HG02642 (cell line): ENCODE measurements around the gene SLCO1B1.
"Not testable (repeated sequence)": the region's sequence is repeated elsewhere in the genome, so short reads cannot be mapped to it uniquely, and the experiment has no call there.

Source experiments
- ATAC-seq: cut with Tn5 transposase; IDR thresholded peaks from one replicate; pipeline ENCODE4 v1.9.1; 2021; ENCODE audit warnings: mild to moderate bottlenecking; ENCODE audit not compliant: unreplicated experiment, poor library complexity

Gene SLCO1B1

GRCh38 chr12:21130998-21131397, at the start of gene SLCO1B1:
TSS of gene SLCO1B1 (plus strand) at chr12:21131194. CDS start at chr12:21141575, 10,381 bp downstream.
- ATAC-seq: no peak

- not testable (repeated sequence) for ATAC-seq
Measured at GRCh38 chr12:21084753-21085152, 46.2 kb upstream of the SLCO1B1 start.

GRCh38 chr12:21111732-21112131, 19.3 kb upstream of the SLCO1B1 start:
- ATAC-seq: no peak

- ATAC-seq: no peak
Measured at GRCh38 chr12:21113266-21113665, 17.7 kb upstream of the SLCO1B1 start.

- ATAC-seq: no peak
Measured at GRCh38 chr12:21117995-21118394, 13.0 kb upstream of the SLCO1B1 start.

- no peak for ATAC-seq
Measured at GRCh38 chr12:21118760-21119159, 12.2 kb upstream of the SLCO1B1 start.

GRCh38 chr12:21129351-21129750, 1.6 kb upstream of the SLCO1B1 start:
- ATAC-seq: no peak

- no peak for ATAC-seq
Measured at GRCh38 chr12:21129906-21130305, 1.1 kb upstream of the SLCO1B1 start.

GRCh38 chr12:21137318-21137999, 6.5 kb downstream of the SLCO1B1 start:
- not testable (repeated sequence) for ATAC-seq

GRCh38 chr12:21138016-21138415, 7.0 kb downstream of the SLCO1B1 start:
- ATAC-seq: no peak

- ATAC-seq: no peak
Measured at GRCh38 chr12:21144309-21144708, 13.3 kb downstream of the SLCO1B1 start.

GRCh38 chr12:21149861-21150260, 18.9 kb downstream of the SLCO1B1 start:
- ATAC-seq: not testable (repeated sequence)

- no peak for ATAC-seq
Measured at GRCh38 chr12:21151184-21151583, 20.2 kb downstream of the SLCO1B1 start.

- ATAC-seq: no peak
Measured at GRCh38 chr12:21155522-21156351, 24.7 kb downstream of the SLCO1B1 start.

- no peak for ATAC-seq
Measured at GRCh38 chr12:21165048-21165447, 34.1 kb downstream of the SLCO1B1 start.

GRCh38 chr12:21169878-21170472, 39.0 kb downstream of the SLCO1B1 start:
- peak; percentile 84 for ATAC-seq

GRCh38 chr12:21172079-21172478, 41.1 kb downstream of the SLCO1B1 start:
- ATAC-seq: no peak

GRCh38 chr12:21183721-21184275, 52.8 kb downstream of the SLCO1B1 start:
- no peak for ATAC-seq

GRCh38 chr12:21190016-21190415, 59.0 kb downstream of the SLCO1B1 start:
- ATAC-seq: no peak

- not testable (repeated sequence) for ATAC-seq
Measured at GRCh38 chr12:21214433-21214832, 83.4 kb downstream of the SLCO1B1 start.

GRCh38 chr12:21219206-21219605, 88.2 kb downstream of the SLCO1B1 start:
- no peak for ATAC-seq
